GM12801 (cell line): ENCODE data around the gene EVA1A.

Experiments used
- CTCF ChIP-seq: IDR thresholded peaks from one replicate; pipeline ENCODE4 v1.5.1; 2011; ENCODE audit warnings: control low read depth; ENCODE audit not compliant: insufficient read length; ENCODE audit errors: extremely low read depth

Gene EVA1A

GRCh38 chr2:75456111-75456510 lies 104.6 kb downstream of the EVA1A start:
- no peak for TF ChIP-seq CTCF

GRCh38 chr2:75454241-75454620 lies 106.5 kb downstream of the EVA1A start:
- TF ChIP-seq CTCF, result no peak

- no peak for TF ChIP-seq CTCF
These were observed 107.1 kb downstream of the EVA1A start for GRCh38 chr2:75453384-75454240.

GRCh38 chr2:75450068-75450467 lies 110.7 kb downstream of the EVA1A start:
- no peak for TF ChIP-seq CTCF

GRCh38 chr2:75447176-75447575 lies 113.6 kb downstream of the EVA1A start:
- no peak for TF ChIP-seq CTCF
